Measurements from ENCODE around the gene CRABP2. TPM values are rescaled to one million over a fixed set of nuclear protein-coding genes. Genes with fewer than 3 reads are reported as not detected.

Gene CRABP2
- total and polyA plus RNA-seq, 2 of the 13 experiments (the other 11 are each of a cell fraction or from before 2014, with no cell fraction given), result 0.40 to 0.60 TPM

DNA sequence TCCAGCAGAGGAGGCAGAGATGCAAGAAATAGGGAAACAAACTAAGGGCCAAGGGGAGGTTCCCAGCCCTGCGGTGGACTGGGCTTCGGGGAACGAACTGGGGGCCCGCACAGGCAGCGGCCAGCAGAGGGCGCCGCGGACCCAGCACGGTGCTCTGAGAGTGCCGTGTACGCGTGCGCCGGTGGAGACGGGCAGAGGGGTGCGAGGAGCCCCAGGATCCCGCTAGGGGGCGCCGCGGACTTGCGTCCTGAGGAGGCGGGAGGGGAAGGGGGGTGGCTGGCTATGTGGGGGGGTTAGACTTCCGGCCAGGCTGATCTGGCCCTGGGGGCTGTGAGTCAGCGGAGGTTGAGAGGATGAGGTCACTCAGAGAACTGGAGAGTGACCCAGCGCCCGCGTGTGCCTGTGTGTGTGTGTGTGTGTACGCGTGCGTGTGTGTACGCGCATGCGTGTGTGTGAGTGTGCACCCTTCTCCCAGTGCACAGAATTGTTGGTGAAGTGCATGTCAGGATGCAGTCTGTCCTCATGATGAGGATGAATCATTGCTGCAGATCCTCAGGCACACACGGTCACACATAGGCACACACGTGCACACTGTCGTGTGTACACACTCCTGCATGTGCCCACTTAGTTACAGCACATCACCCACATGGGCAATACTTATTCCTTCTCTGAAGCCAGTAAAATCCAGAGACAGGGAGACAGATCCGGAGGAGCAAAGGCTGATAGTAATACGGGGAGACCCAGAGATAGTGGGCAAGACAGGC is 45.2 kb downstream of the CRABP2 start (continued):
- 0 out of 2 replicates have a peak, but pooled peaks have one; percentile 51 for TF ChIP-seq HBP1 (CRISPR knock-in tag; IDR thresholded peaks at IDR 0.05; ENCODE audit: low read depth)
- TF ChIP-seq DRAP1 (CRISPR knock-in tag; IDR thresholded peaks at IDR 0.05), result peak; percentile 29; the same call in 1 of the 2 replicates
- TF ChIP-seq SOX13 (IDR thresholded peaks at IDR 0.05), result no peak
- peak in 1 of 2 experiments; percentile 58; a peak in 1 of 4 replicates for TF ChIP-seq SOX13 (CRISPR knock-in tag; conservative IDR thresholded peaks at IDR 0.05 in 1 of 2, IDR thresholded peaks at IDR 0.05 in 1 of 2)
- no peak for TF ChIP-seq ZXDC (CRISPR knock-in tag; IDR thresholded peaks at IDR 0.05)
- TF ChIP-seq ZNF235 (CRISPR knock-in tag; IDR thresholded peaks at IDR 0.05; ENCODE audit: borderline replicate concordance), result no peak
- TF ChIP-seq RARA (CRISPR knock-in tag; IDR thresholded peaks at IDR 0.05), result peak; percentile 77
- TF ChIP-seq MTERF4 (CRISPR knock-in tag; IDR thresholded peaks at IDR 0.05), result no peak
- no peak for TF ChIP-seq ZNF432 (CRISPR knock-in tag; IDR thresholded peaks at IDR 0.05; ENCODE audit: borderline replicate concordance)
- TF ChIP-seq ZNF646 (CRISPR knock-in tag; IDR thresholded peaks at IDR 0.05), result peak; percentile 96
- no peak for TF ChIP-seq TEF (CRISPR knock-in tag; IDR thresholded peaks at IDR 0.05)
- TF ChIP-seq NFATC3 (CRISPR knock-in tag; IDR thresholded peaks at IDR 0.05), result no peak
- TF ChIP-seq NR2F1 (CRISPR knock-in tag; IDR thresholded peaks at IDR 0.05), result no peak
- no peak for TF ChIP-seq ZNF460 (CRISPR knock-in tag; IDR thresholded peaks at IDR 0.05; ENCODE audit: borderline replicate concordance)
- peak; percentile 96 for TF ChIP-seq FOSL2 (CRISPR knock-in tag; IDR thresholded peaks at IDR 0.05)
